Measurements from ENCODE around the gene DOK4. TPM values are rescaled to one million over a fixed set of nuclear protein-coding genes. Genes with fewer than 3 reads are reported as not detected.

DOK4 gene
- total and polyA plus RNA-seq, 11 donors, result 5.9 to 14.8 (median 7.7) TPM

- intact Hi-C loops (cut with DNase I), result loop anchor here (5.0 kb wide), 7 partner anchors 38 to 218 kb away; partner anchors contain the start of gene POLR2C (in 2 of the 10)
Observed at GRCh38 chr16:57514791-57515600, 28.7 kb upstream of the DOK4 start.

GRCh38 chr16:57514371-57514770 is 28.1 kb upstream of the DOK4 start:
- Histone ChIP-seq H3K4me1 (peaks cover 0 to 22% (median 7%) of the 10 kb centered on the region in 12 donors), H3K36me3 (peaks cover 0 to 53% (median 20%) of the 10 kb centered on the region in 9 donors), H3K27me3 (no peaks in the 10 kb centered on the region), H3K4me3 (no peak overlapping the region), H3K27ac (peak overlapping the region in 4 of 12 donors; percentile 24 to 50 (median 46)), H3K9me3 (no peaks in the 10 kb centered on the region)
- ATAC-seq, result no peak
- intact Hi-C loops (cut with DNase I), result loop anchor here in 1 of 10 donors (5.0 kb wide), 1 partner anchor 37 kb away; no protein-coding TSS in a partner anchor
- TF ChIP-seq CTCF (IDR thresholded peaks at IDR 0.05), result no peak
- TF ChIP-seq POLR2A (IDR thresholded peaks at IDR 0.05), result no peak
- 55 to 83% (median 72%) methylated on average over 4 of the region's 4 CpGs for WGBS, 4 donors
- DNase-seq, result no peak

More at GRCh38 chr16:57514791-57515600, 28.7 kb upstream of the DOK4 start:
- Histone ChIP-seq H3K9me3 (no peaks in the 10 kb centered on the region), H3K27me3 (no peaks in the 10 kb centered on the region), H3K4me3 (no peak overlapping the region), H3K4me1 (peaks cover 0 to 19% (median 7%) of the 10 kb centered on the region in 12 donors), H3K27ac (peak overlapping the region in 4 of 12 donors; percentile 24 to 50 (median 46)), H3K36me3 (peaks cover 0 to 53% (median 20%) of the 10 kb centered on the region in 9 donors)
- DNase-seq (peak in 4 of 5 donors; percentile 28 to 67 (median 43)), ATAC-seq (peak in 2 of 4 donors; percentile 35 to 76)
- WGBS, 4 donors, result 64 to 82% (median 72%) methylated on average over 20 to 23 of the region's 23 CpGs
- TF ChIP-seq CTCF (IDR thresholded peaks at IDR 0.05), result no peak
- TF ChIP-seq POLR2A (IDR thresholded peaks at IDR 0.05), result no peak

- no peak for ATAC-seq
- Histone ChIP-seq H3K27me3 (no peaks in the 10 kb centered on the region), H3K4me1 (peaks cover 0 to 23% (median 7%) of the 10 kb centered on the region in 12 donors), H3K4me3 (no peak overlapping the region), H3K36me3 (peaks cover 0 to 48% (median 20%) of the 10 kb centered on the region in 9 donors), H3K9me3 (no peaks in the 10 kb centered on the region), H3K27ac (peak overlapping the region in 1 of 12 donors; percentile 17)
- 84 to 89% (median 86%) methylated on average over 14 of the region's 14 CpGs for WGBS, 4 donors
- no peak for DNase-seq
- TF ChIP-seq POLR2A (IDR thresholded peaks at IDR 0.05), result no peak
- intact Hi-C loops (cut with DNase I), result loop anchor here in 1 of 10 donors (5.0 kb wide), 1 partner anchor 36 kb away; no protein-coding TSS in a partner anchor
Observed at GRCh38 chr16:57513371-57514102, 27.2 kb upstream of the DOK4 start.

- H3K27me3 ChIP-seq, result no peaks in the 10 kb centered on the region
- H3K4me3 ChIP-seq, result no peak overlapping the region
- TF ChIP-seq CTCF (IDR thresholded peaks at IDR 0.05), result no peak
- no peak for TF ChIP-seq POLR2A (IDR thresholded peaks at IDR 0.05)
- no peak overlapping the region for H3K27ac ChIP-seq
- peaks cover 0 to 23% (median 7%) of the 10 kb centered on the region in 12 donors for H3K4me1 ChIP-seq
- DNase-seq, result no peak
- H3K36me3 ChIP-seq, result peaks cover 0 to 37% (median 10%) of the 10 kb centered on the region in 9 donors
- intact Hi-C loops (cut with DNase I), result loop anchor here in 1 of 10 donors (5.0 kb wide), 1 partner anchor 35 kb away; no protein-coding TSS in a partner anchor
- H3K9me3 ChIP-seq, result no peaks in the 10 kb centered on the region
- ATAC-seq, result no peak
- WGBS, 4 donors, result 92 to 96% (median 96%) methylated on average over 23 of the region's 23 CpGs
Observed at GRCh38 chr16:57512296-57513001, 26.2 kb upstream of the DOK4 start.

All from heart left ventricle (tissue), 16 donors.